Panc1 (cell line): Measurements from ENCODE around the gene GCC2. TPM values are rescaled to one million over a fixed set of nuclear protein-coding genes. Genes with fewer than 3 reads are reported as not detected.
A peak's percentile ranks its signal among the peaks of the same experiment; 100 is the strongest.

Experiments
- ATAC-seq: fragments of 200-7000 bp; cut with Tn5 transposase; 2 replicates; pipeline ENCODE4 v1.9.1; 2020; ENCODE audit warnings: mild to moderate bottlenecking, moderate library complexity
- BruUV-seq: library from RNA; stranded (reverse); fragments of 400-500 nt; replicated peaks from 2 replicates; lab custom pipeline; 2021; lab: Mats Ljungman, UMichigan
- CTCF ChIA-PET: fragments of 300-600 bp; sonication (Branson Sonifier 250); formaldehyde crosslinking; loops from one replicate; lab custom pipeline; 2022; ENCODE audit warnings: antibody characterized with exemption; lab: Charles Lee
- POLR2A ChIA-PET: fragments of 300-600 bp; sonication (Branson Sonifier 250); formaldehyde crosslinking; loops from one replicate; lab custom pipeline; 2022; ENCODE audit warnings: antibody characterized with exemption; lab: Charles Lee
- DNase-seq: peaks from one replicate; pipeline ENCODE4 v3.0.0-alpha.2; 2010; ENCODE audit warnings: low read depth, low spot score
- H3K27ac ChIP-seq: 2 replicates; pipeline ENCODE4 v1.5.1; 2011; ENCODE audit warnings: mild to moderate bottlenecking, low read length, inconsistent platforms
- H3K27me3 ChIP-seq: fragments of 200-500 bp; sonication (Bioruptor generic); 2 replicates; pipeline ENCODE4 v1.6.0; 2014; ENCODE audit warnings: low read length, inconsistent platforms; ENCODE audit not compliant: control insufficient read depth, insufficient read depth
- H3K36me3 ChIP-seq: fragments of 200-500 bp; sonication (Bioruptor generic); 2 replicates; pipeline ENCODE4 v1.5.1; 2014; ENCODE audit warnings: inconsistent platforms, mild to moderate bottlenecking, low read length, moderate library complexity; ENCODE audit not compliant: control insufficient read depth, insufficient read depth
- H3K4me1 ChIP-seq: 2 replicates; pipeline ENCODE4 v1.5.1; 2011; ENCODE audit warnings: inconsistent platforms, mild to moderate bottlenecking, low read length, moderate library complexity; ENCODE audit not compliant: control insufficient read depth, insufficient read depth
- H3K4me3 ChIP-seq, 2 experiments: 2 replicates each; pipeline ENCODE4 v1.5.1; 2011 to 2012; ENCODE audit warnings: low read depth in 2 of 2, low read length in 2 of 2, mild to moderate bottlenecking in 2 of 2, inconsistent platforms in 1 of 2, moderate library complexity in 1 of 2
- H3K9me3 ChIP-seq: fragments of 200-500 bp; sonication (Bioruptor generic); 2 replicates; pipeline ENCODE4 v1.5.1; 2014; ENCODE audit warnings: low read depth, mild to moderate bottlenecking, inconsistent platforms, low read length, moderate library complexity; ENCODE audit not compliant: control insufficient read depth, insufficient read depth
- POLR2AphosphoS5 ChIP-seq: IDR thresholded peaks from 2 replicates; pipeline ENCODE4 v1.6.1; 2012; ENCODE audit warnings: mild to moderate bottlenecking, low read depth, low read length, moderate library complexity
- SIN3A ChIP-seq: IDR thresholded peaks from 2 replicates; pipeline ENCODE4 v1.6.1; 2012; ENCODE audit warnings: low read depth, mild to moderate bottlenecking, low read length, moderate library complexity, borderline replicate concordance; ENCODE audit not compliant: insufficient read depth
- TCF7L2 ChIP-seq: IDR thresholded peaks from 2 replicates; pipeline ENCODE4 v1.6.1; 2011; ENCODE audit warnings: mild to moderate bottlenecking, low read depth, low read length, inconsistent platforms
- in situ Hi-C: cut with HindIII; loops from 2 replicates; pipeline ENCODE4 v1.10.0; 2016; ENCODE audit warnings: low sequenced_read_pairs, low pct_unique_long_range_greater_than_20kb
- intact Hi-C: fragments of 100-400 bp; cut with micrococcal nuclease; formaldehyde crosslinking; loops from one replicate; pipeline ENCODE4 v1.10.0; 2022; ENCODE audit not compliant: unreplicated experiment
- total RNA-seq: library from RNA; stranded (reverse); gene quantifications from one replicate; pipeline ENCODE4 v1.2.1, GENCODE V29; 2021; ENCODE audit not compliant: unreplicated experiment
- TF ChIP-seq, protein P1 (sequence below): fragments of 450-650 bp; IDR thresholded peaks from 2 replicates; pipeline ENCODE4 v1.5.1; 2017; ENCODE audit warnings: mild to moderate bottlenecking
- TF ChIP-seq, protein P2 (sequence below), 2 experiments: IDR thresholded peaks; 2 replicates each; pipeline ENCODE4 v1.6.1; 2011 to 2012; ENCODE audit warnings: low read depth in 2 of 2, control low read depth in 1 of 2, low read length in 1 of 2, mild to moderate bottlenecking in 1 of 2, moderate library complexity in 1 of 2; ENCODE audit not compliant: insufficient read depth in 1 of 2

The GCC2 gene
- total RNA-seq, 1 experiment from 2014 or later = 23.4 TPM

DNA sequence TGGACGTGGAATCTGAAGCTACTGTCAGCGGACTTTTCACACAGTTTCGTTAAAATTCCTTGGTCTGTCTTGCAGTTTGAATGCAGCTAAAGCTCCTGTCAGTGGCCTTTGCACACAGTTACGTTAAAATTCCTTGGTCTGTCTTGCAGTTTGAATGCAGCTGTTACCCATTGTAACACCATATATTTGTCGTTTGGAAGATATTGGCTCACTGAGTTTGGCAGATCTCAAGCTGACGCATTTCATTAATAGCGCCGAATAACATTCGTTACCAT lies 86.3 kb downstream of the GCC2 start:
- Histone ChIP-seq H3K27ac (peak overlapping the region; percentile 80), H3K9me3 (no peaks in the 10 kb centered on the region), H3K27me3 (no peaks in the 10 kb centered on the region), H3K36me3 (no peaks in the 10 kb centered on the region), H3K4me3 (peak overlapping the region; percentile 73 to 74), H3K4me1 (peaks cover 45% of the 10 kb centered on the region)
- no peak for TF ChIP-seq TCF7L2
- no peak for TF ChIP-seq SIN3A
- TF ChIP-seq, protein P1, sequence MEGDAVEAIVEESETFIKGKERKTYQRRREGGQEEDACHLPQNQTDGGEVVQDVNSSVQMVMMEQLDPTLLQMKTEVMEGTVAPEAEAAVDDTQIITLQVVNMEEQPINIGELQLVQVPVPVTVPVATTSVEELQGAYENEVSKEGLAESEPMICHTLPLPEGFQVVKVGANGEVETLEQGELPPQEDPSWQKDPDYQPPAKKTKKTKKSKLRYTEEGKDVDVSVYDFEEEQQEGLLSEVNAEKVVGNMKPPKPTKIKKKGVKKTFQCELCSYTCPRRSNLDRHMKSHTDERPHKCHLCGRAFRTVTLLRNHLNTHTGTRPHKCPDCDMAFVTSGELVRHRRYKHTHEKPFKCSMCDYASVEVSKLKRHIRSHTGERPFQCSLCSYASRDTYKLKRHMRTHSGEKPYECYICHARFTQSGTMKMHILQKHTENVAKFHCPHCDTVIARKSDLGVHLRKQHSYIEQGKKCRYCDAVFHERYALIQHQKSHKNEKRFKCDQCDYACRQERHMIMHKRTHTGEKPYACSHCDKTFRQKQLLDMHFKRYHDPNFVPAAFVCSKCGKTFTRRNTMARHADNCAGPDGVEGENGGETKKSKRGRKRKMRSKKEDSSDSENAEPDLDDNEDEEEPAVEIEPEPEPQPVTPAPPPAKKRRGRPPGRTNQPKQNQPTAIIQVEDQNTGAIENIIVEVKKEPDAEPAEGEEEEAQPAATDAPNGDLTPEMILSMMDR = no peak
- TF ChIP-seq POLR2AphosphoS5 = no peak
- TF ChIP-seq, protein P2, sequence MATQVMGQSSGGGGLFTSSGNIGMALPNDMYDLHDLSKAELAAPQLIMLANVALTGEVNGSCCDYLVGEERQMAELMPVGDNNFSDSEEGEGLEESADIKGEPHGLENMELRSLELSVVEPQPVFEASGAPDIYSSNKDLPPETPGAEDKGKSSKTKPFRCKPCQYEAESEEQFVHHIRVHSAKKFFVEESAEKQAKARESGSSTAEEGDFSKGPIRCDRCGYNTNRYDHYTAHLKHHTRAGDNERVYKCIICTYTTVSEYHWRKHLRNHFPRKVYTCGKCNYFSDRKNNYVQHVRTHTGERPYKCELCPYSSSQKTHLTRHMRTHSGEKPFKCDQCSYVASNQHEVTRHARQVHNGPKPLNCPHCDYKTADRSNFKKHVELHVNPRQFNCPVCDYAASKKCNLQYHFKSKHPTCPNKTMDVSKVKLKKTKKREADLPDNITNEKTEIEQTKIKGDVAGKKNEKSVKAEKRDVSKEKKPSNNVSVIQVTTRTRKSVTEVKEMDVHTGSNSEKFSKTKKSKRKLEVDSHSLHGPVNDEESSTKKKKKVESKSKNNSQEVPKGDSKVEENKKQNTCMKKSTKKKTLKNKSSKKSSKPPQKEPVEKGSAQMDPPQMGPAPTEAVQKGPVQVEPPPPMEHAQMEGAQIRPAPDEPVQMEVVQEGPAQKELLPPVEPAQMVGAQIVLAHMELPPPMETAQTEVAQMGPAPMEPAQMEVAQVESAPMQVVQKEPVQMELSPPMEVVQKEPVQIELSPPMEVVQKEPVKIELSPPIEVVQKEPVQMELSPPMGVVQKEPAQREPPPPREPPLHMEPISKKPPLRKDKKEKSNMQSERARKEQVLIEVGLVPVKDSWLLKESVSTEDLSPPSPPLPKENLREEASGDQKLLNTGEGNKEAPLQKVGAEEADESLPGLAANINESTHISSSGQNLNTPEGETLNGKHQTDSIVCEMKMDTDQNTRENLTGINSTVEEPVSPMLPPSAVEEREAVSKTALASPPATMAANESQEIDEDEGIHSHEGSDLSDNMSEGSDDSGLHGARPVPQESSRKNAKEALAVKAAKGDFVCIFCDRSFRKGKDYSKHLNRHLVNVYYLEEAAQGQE (IDR thresholded peaks at IDR 0.05; ENCODE audit: insufficient read depth in 1 of 2, low read depth in 2 of 2, low read length in 1 of 2) = no peak
- BruUV-seq = no TSS peak
- ATAC-seq = no peak
- intact Hi-C loops = loop anchor here (5.0 kb wide), 1 partner anchor 42 kb away; no protein-coding TSS in a partner anchor
- DNase-seq = no peak
- POLR2A ChIA-PET = interaction anchor here (0.6 kb wide), 2 partner anchors 86 to 245 kb away, joined by 5 to 7 read pairs; partner anchors contain the start of gene GCC2
- CTCF ChIA-PET = no interaction called here
- in situ Hi-C loops = no loop called here

DNA sequence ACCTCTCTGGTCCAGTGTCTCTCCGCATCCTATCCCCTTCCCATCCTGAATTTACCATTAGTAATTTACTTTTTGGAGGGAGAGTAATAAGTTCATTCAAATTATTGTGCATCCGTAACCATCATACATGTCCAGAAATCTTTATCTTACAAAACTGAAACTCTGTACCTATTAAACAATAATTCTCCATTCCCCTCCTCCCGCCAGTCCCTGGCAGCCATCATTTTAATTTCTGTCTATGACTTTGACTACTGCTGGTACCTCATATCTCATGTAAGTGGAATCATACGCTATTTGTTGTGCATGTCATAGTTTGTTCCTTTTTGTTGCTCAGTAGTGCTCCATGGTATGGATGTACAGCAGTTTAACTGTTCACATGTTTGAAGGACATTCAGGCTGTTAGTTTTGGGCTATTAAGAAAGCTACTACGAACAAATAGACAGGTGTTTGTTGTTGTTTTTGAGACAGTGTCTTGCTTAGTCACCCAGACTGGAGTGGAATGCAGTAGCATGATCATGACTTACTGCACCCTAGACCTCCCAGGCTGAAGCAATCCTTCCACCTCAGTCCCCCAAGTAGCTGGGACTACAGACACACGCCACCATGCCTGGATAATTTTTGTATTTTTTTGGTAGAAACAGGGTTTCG lies 87.3 kb downstream of the GCC2 start:
- peak overlapping the region; percentile 73 to 74 for H3K4me3 ChIP-seq
- H3K9me3 ChIP-seq = no peaks in the 10 kb centered on the region
- CTCF ChIA-PET = no interaction called here
- POLR2A ChIA-PET = no interaction called here
- peaks cover 52% of the 10 kb centered on the region for H3K4me1 ChIP-seq
- no peak for ATAC-seq
- in situ Hi-C loops = no loop called here
- intact Hi-C loops = loop anchor here (5.0 kb wide), 1 partner anchor 41 kb away; no protein-coding TSS in a partner anchor
- H3K27me3 ChIP-seq = no peaks in the 10 kb centered on the region
- H3K36me3 ChIP-seq = no peaks in the 10 kb centered on the region
- no peak for DNase-seq
- TF ChIP-seq, protein P1 = no peak
- TF ChIP-seq SIN3A (no peak), TCF7L2 (no peak), POLR2AphosphoS5 (no peak)
- TF ChIP-seq, protein P2 (IDR thresholded peaks at IDR 0.05; ENCODE audit: insufficient read depth in 1 of 2, low read depth in 2 of 2, low read length in 1 of 2) = no peak
- BruUV-seq = no TSS peak
- H3K27ac ChIP-seq = peak overlapping the region; percentile 80
